Adrenal gland (tissue), 19 donors: ENCODE measurements around the gene NAV2. TPM values are rescaled to one million over a fixed set of nuclear protein-coding genes. Genes with fewer than 3 reads are reported as not detected.

Experiments used
- DNase-seq, 7 donors: peaks; one replicate each; pipeline ENCODE4 v3.0.0-alpha.2; 2019 to 2020
- H3K27ac ChIP-seq, 5 donors: fragments of 200-600 bp; sonication (generic) in 4 of 5; 1 replicate in 3 of 5; 2 replicates in 2 of 5; pipeline versions ENCODE4 v1.5.1 to v1.8.0; 2016 to 2020; ENCODE audit warnings: mild to moderate bottlenecking in 1 of 5
- H3K27me3 ChIP-seq: fragments of 200-600 bp; 2 replicates; pipeline ENCODE4 v1.8.0; 2021
- H3K36me3 ChIP-seq, 2 donors: fragments of 200-600 bp; replicated peaks in 1 of 2; 1 replicate in 1 of 2; 2 replicates in 1 of 2; pipeline versions ENCODE4 v1.5.1 to v1.8.0; 2018 to 2022
- H3K4me1 ChIP-seq, 2 donors: fragments of 200-600 bp; replicated peaks in 1 of 2; 1 replicate in 1 of 2; 2 replicates in 1 of 2; pipeline versions ENCODE4 v1.5.1 to v1.8.0; 2018 to 2021
- H3K4me3 ChIP-seq, 4 donors: fragments of 200-600 bp; sonication (generic) in 3 of 4; one replicate each; pipeline ENCODE4 v1.5.1; 2016 to 2018
- H3K9me3 ChIP-seq, 3 donors: fragments of 200-600 bp; sonication (generic) in 1 of 3; replicated peaks in 1 of 3; 1 replicate in 2 of 3; 2 replicates in 1 of 3; pipeline versions ENCODE4 v1.5.1 to v1.8.0; 2016 to 2021
- POLR2A ChIP-seq, 2 donors: fragments of 450-650 bp; IDR thresholded peaks; one replicate each; pipeline ENCODE4 v1.6.1; 2017; ENCODE audit warnings: antibody characterized with exemption in 2 of 2, mild to moderate bottlenecking in 2 of 2, moderate library complexity in 1 of 2
- WGBS, 4 donors: extraction: QIAGEN DNeasy Blood & Tissue Kit in 2 of 4; methylation state at CpG; one replicate each; pipeline versions ENCODE4 v1.1.5 to v1.1.7; 2013 to 2017; 5-methylcytosine and 5-hydroxymethylcytosine counted together
- intact Hi-C, 2 donors: fragments of 100-400 bp; cut with DNase I; formaldehyde crosslinking; loops; one replicate each; pipeline versions ENCODE4 v1.14.1 to v1.15.0; 2022 to 2023
- long read RNA-seq, 10 donors: library from polyadenylated mRNA in 3 of 10; unstranded in 2 of 10; stranded (forward) in 1 of 10; transcript quantifications; one replicate each; pipeline ENCODE4 v2.0.0 and lab custom pipeline, GENCODE V29; 2021 to 2026
- polyA plus RNA-seq, 3 donors: library from polyadenylated mRNA; stranded (reverse); fragments of 200-250 nt in 2 of 3; fragments of 350-450 nt in 1 of 3; fragmentation: Illumina TruSeq in 1 of 3; extraction: RNeasy Lipid Tissue Mini Kit (QIAGEN cat#74804) in 1 of 3; gene quantifications; one replicate each; pipeline ENCODE4 v1.2.3, GENCODE V29; 2013 to 2014
- total RNA-seq, 9 donors: library from RNA; depleted of rRNA in 4 of 9; stranded (reverse); fragments of >200 nt in 4 of 9; fragments of 120-200 nt in 1 of 9; fragmentation: NEBNext Ultra II Directional in 1 of 9; extraction: Animal tissue kit (Norgen Biotek cat#: 25700) in 1 of 9; gene quantifications; one replicate each; pipeline versions ENCODE4 v1.1.0 to v1.2.4, GENCODE V29; 2013 to 2023
- TF ChIP-seq, protein P1 (sequence below), 6 experiments: fragments of 450-650 bp in 4 of 6; fragments of 200-600 bp in 2 of 6; sonication (generic) in 1 of 6; IDR thresholded peaks; 1 replicate in 5 of 6; 2 replicates in 1 of 6; pipeline versions ENCODE4 v1.5.1 to v1.8.0; 2016 to 2021; ENCODE audit warnings: antibody characterized with exemption in 6 of 6, mild to moderate bottlenecking in 2 of 6, moderate library complexity in 1 of 6
- donor health status: healthy with polysubstance abuse.
- donor health status: Bipolar disorder and iron deficiency.
- donor health status: DM: yes; HTN: yes; CAD: no.
- donor health status: DM: no; HTN: no; CAD: no.
- donor health status: DM: no; HTN: no; CAD: no.
- donor health status: DM: yes; HTN: yes; CAD: no.

Gene NAV2, protein sequence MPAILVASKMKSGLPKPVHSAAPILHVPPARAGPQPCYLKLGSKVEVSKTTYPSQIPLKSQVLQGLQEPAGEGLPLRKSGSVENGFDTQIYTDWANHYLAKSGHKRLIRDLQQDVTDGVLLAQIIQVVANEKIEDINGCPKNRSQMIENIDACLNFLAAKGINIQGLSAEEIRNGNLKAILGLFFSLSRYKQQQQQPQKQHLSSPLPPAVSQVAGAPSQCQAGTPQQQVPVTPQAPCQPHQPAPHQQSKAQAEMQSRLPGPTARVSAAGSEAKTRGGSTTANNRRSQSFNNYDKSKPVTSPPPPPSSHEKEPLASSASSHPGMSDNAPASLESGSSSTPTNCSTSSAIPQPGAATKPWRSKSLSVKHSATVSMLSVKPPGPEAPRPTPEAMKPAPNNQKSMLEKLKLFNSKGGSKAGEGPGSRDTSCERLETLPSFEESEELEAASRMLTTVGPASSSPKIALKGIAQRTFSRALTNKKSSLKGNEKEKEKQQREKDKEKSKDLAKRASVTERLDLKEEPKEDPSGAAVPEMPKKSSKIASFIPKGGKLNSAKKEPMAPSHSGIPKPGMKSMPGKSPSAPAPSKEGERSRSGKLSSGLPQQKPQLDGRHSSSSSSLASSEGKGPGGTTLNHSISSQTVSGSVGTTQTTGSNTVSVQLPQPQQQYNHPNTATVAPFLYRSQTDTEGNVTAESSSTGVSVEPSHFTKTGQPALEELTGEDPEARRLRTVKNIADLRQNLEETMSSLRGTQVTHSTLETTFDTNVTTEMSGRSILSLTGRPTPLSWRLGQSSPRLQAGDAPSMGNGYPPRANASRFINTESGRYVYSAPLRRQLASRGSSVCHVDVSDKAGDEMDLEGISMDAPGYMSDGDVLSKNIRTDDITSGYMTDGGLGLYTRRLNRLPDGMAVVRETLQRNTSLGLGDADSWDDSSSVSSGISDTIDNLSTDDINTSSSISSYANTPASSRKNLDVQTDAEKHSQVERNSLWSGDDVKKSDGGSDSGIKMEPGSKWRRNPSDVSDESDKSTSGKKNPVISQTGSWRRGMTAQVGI (N-terminal part only)
- total RNA-seq: 1 to 10 TPM; 2.1 to 9.2 (median 6.2) TPM
- polyA plus RNA-seq: 1 to 10 TPM; 1.6 to 5.1 (median 1.7) TPM
- long read RNA-seq, donor 1: 0 reads
- long read RNA-seq, donor 2, partial matches to known transcripts: 0 of 1 reads
- long read RNA-seq, donor 2, other reads (novel, unspliced or antisense): 0 of 1 reads
- long read RNA-seq, donor 3, partial matches to known transcripts: 0 of 1 reads
- long read RNA-seq, donor 3, other reads (novel, unspliced or antisense): 0 of 1 reads
- long read RNA-seq, donor 4, partial matches to known transcripts: 0 of 1 reads
- long read RNA-seq, donor 4, other reads (novel, unspliced or antisense): 1 of 1 reads
- long read RNA-seq, donor 5, partial matches to known transcripts: 1 of 3 reads
- long read RNA-seq, donor 5, other reads (novel, unspliced or antisense): 2 of 3 reads
- long read RNA-seq, donor 6: 0 reads
- long read RNA-seq, donor 7, partial matches to known transcripts: 0 of 2 reads
- long read RNA-seq, donor 7, other reads (novel, unspliced or antisense): 0 of 2 reads
- long read RNA-seq, donor 8, partial matches to known transcripts: 0 of 1 reads
- long read RNA-seq, donor 8, other reads (novel, unspliced or antisense): 0 of 1 reads
- long read RNA-seq, donor 9: 0 reads
- long read RNA-seq, donor 10: 0 reads

DNA sequence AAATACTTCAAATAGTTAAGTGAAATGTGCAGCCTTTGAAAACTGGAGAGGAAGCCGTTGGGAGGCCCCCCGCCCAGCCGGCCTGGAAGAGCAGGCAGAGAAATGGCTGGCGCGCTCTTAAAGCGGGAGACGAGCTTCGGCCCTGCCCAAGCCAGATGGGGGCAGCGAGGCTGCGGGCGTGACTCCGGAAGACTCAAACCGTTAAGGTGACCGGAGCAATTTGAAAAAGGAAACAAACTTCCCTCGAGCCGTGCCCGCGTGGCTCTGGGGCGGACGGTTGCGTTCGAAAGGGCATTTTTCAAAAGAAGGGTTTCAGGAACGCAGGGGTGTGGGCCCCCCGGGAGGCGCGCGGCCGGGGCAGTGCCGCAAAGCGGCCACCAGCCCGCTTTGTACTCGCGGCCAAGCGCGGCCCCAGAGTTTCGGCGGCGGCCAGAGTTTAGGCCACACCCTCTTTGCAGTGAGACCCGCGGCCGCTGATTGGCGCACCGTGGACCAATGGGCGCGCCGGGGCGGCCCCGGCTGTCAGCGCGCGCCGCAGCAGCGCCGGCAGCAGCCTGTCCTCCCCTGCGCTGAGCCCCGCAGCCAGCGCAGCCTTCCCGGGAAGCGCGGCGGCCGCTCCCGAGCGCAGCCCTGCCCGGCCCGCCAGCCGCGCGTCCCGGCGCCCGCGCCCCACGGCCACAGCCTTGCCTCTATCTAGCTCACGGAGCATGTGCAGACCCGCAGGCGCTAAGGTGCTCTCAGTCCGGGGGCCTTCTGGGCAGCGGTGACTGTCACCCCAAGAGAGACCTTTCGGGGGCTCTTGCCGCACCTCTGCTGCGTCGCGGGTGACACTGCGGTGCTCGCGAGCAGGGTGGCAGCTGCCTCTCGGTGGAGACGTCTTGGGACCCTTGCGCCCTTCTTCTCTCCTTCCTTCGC lies at the start of gene NAV2:
Gene NAV2 (plus strand): TSS at position 557 of the 915 bp plus-strand sequence. CDS start 859 bp downstream, outside the sequence.
- H3K9me3 ChIP-seq: no peaks in the 10 kb centered on the region
- intact Hi-C loops: no loop called here
- H3K27me3 ChIP-seq: peaks cover 3% of the 10 kb centered on the region
- peak within 1 kb of the TSS in 3 of 4 donors; percentile 8 to 50 (median 27) for H3K4me3 ChIP-seq
- H3K27ac ChIP-seq: peak within 1 kb of the TSS; percentile 74 to 95 (median 92)
- H3K4me1 ChIP-seq: peaks cover 17 to 18% of the 10 kb centered on the region in 2 donors
- no peaks in the 10 kb centered on the region for H3K36me3 ChIP-seq
- 0 to 1% (median 1%) methylated on average over 23 to 91 of the region's 91 CpGs for WGBS, 4 donors
- peak; percentile 92 to 97 (median 94) for DNase-seq
- TF ChIP-seq POLR2A (IDR thresholded peaks at IDR 0.05): peak; percentile 69 to 97
- TF ChIP-seq, protein P1, sequence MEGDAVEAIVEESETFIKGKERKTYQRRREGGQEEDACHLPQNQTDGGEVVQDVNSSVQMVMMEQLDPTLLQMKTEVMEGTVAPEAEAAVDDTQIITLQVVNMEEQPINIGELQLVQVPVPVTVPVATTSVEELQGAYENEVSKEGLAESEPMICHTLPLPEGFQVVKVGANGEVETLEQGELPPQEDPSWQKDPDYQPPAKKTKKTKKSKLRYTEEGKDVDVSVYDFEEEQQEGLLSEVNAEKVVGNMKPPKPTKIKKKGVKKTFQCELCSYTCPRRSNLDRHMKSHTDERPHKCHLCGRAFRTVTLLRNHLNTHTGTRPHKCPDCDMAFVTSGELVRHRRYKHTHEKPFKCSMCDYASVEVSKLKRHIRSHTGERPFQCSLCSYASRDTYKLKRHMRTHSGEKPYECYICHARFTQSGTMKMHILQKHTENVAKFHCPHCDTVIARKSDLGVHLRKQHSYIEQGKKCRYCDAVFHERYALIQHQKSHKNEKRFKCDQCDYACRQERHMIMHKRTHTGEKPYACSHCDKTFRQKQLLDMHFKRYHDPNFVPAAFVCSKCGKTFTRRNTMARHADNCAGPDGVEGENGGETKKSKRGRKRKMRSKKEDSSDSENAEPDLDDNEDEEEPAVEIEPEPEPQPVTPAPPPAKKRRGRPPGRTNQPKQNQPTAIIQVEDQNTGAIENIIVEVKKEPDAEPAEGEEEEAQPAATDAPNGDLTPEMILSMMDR (IDR thresholded peaks at IDR 0.05): peak in 4 of 6 experiments; percentile 8 to 36 (median 26)

- TF ChIP-seq POLR2A (IDR thresholded peaks at IDR 0.05): no peak
- TF ChIP-seq, protein P1 (IDR thresholded peaks at IDR 0.05): no peak
- Histone ChIP-seq H3K4me1 (no peaks in the 10 kb centered on the region), H3K4me3 (no peak overlapping the region), H3K27me3 (no peaks in the 10 kb centered on the region), H3K36me3 (no peaks in the 10 kb centered on the region), H3K9me3 (no peaks in the 10 kb centered on the region), H3K27ac (no peak overlapping the region)
- intact Hi-C loops: no loop called here
- no peak for DNase-seq
- WGBS, 4 donors: 33 to 44% (median 35%) methylated on average over 1 of the region's 1 CpG
These were observed 49.4 kb upstream of the NAV2 start for GRCh38 chr11:19663206-19663605.

- TF ChIP-seq POLR2A (IDR thresholded peaks at IDR 0.05): no peak
- TF ChIP-seq, protein P1 (IDR thresholded peaks at IDR 0.05): no peak
- intact Hi-C loops: no loop called here
- Histone ChIP-seq H3K4me3 (no peak overlapping the region), H3K9me3 (no peaks in the 10 kb centered on the region), H3K4me1 (no peaks in the 10 kb centered on the region), H3K27me3 (no peaks in the 10 kb centered on the region), H3K27ac (peak overlapping the region in 1 of 5 donors; percentile 12), H3K36me3 (no peaks in the 10 kb centered on the region)
- DNase-seq: peak in 1 of 7 donors; percentile 38
- 44 to 65% (median 52%) methylated on average over 4 of the region's 4 CpGs for WGBS, 4 donors
These were observed 47.6 kb upstream of the NAV2 start for GRCh38 chr11:19664886-19665548.
